ENCODE data around the gene ERBB2. TPM values are rescaled to one million over a fixed set of nuclear protein-coding genes. Genes with fewer than 3 reads are reported as not detected.
A peak's percentile ranks its signal among the peaks of the same experiment; 100 is the strongest.
"Not testable (repeated sequence)": the region's sequence is repeated elsewhere in the genome, so short reads cannot be mapped to it uniquely, and the experiment has no call there.

Gene ERBB2
- total and polyA plus RNA-seq, 2 experiments from 2014 or later: 30.3 to 55.4 TPM

GRCh38 chr17:39722965-39723848 is 23.3 kb downstream of the ERBB2 start:
- H4K20me1 ChIP-seq (ENCODE audit: insufficient read depth): no peaks in the 10 kb centered on the region
- H3K4me2 ChIP-seq (ENCODE audit: unreplicated experiment): no peak overlapping the region
- H3K9me3 ChIP-seq (ENCODE audit: low read depth): no peaks in the 10 kb centered on the region
- peaks cover 2% of the 10 kb centered on the region; the same call in 1 of the 2 replicates for H3K36me3 ChIP-seq (ENCODE audit: low read depth)
- H2AFZ ChIP-seq: no peak overlapping the region
- in situ Hi-C loops (cut with MboI): no loop called here
- DNase-seq: peak; percentile 11
- peaks cover 4% of the 10 kb centered on the region; the same call in 1 of the 2 replicates for H3F3A ChIP-seq (ENCODE audit: insufficient read depth)
- 77 to 79% methylated on average over 29 to 34 of the region's 34 CpGs for WGBS, 2 experiments (ENCODE audit: low coverage in 1 of 2, low lambda C conversion rate in 2 of 2, missing lambda C conversion rate in 2 of 2)
- H3K9ac ChIP-seq: no peak overlapping the region
- no peaks in the 10 kb centered on the region for H3K79me2 ChIP-seq (ENCODE audit: insufficient read depth)
- no peaks in the 10 kb centered on the region for H3K27me3 ChIP-seq (replicated peaks; ENCODE audit: insufficient read depth)
- H3K9me2 ChIP-seq (ENCODE audit: insufficient read depth): no peaks in the 10 kb centered on the region
- no peak overlapping the region for H3K27ac ChIP-seq
- no peak overlapping the region for H3K4me3 ChIP-seq
- TF ChIP-seq EZH2phosphoT487 (IDR thresholded peaks at IDR 0.05; ENCODE audit: insufficient read depth, low read depth) (no peak), EZH2 (IDR thresholded peaks at IDR 0.05; ENCODE audit: insufficient read depth, poor library complexity, severe bottlenecking) (no peak)
- H3K4me1 ChIP-seq (ENCODE audit: insufficient read depth): no peaks in the 10 kb centered on the region

GRCh38 chr17:39724731-39725130 is 24.9 kb downstream of the ERBB2 start:
- H3K79me2 ChIP-seq (ENCODE audit: insufficient read depth): no peaks in the 10 kb centered on the region
- in situ Hi-C loops (cut with MboI): no loop called here
- no peaks in the 10 kb centered on the region for H3K9me3 ChIP-seq (ENCODE audit: low read depth)
- H3K4me2 ChIP-seq (ENCODE audit: unreplicated experiment): no peak overlapping the region
- H3K4me3 ChIP-seq: no peak overlapping the region
- DNase-seq: no peak
- no peaks in the 10 kb centered on the region; the same call in 1 of the 2 replicates for H3K36me3 ChIP-seq (ENCODE audit: low read depth)
- TF ChIP-seq EZH2 (IDR thresholded peaks at IDR 0.05; ENCODE audit: insufficient read depth, poor library complexity, severe bottlenecking) (no peak), EZH2phosphoT487 (IDR thresholded peaks at IDR 0.05; ENCODE audit: insufficient read depth, low read depth) (no peak)
- H3F3A ChIP-seq (ENCODE audit: insufficient read depth): no peaks in the 10 kb centered on the region
- H3K27me3 ChIP-seq (replicated peaks; ENCODE audit: insufficient read depth): no peaks in the 10 kb centered on the region
- 92 to 93% methylated on average over 13 of the region's 13 CpGs for WGBS, 2 experiments (ENCODE audit: low coverage in 1 of 2, low lambda C conversion rate in 2 of 2, missing lambda C conversion rate in 2 of 2)
- no peaks in the 10 kb centered on the region for H3K4me1 ChIP-seq (ENCODE audit: insufficient read depth)
- no peak overlapping the region for H3K27ac ChIP-seq
- H3K9me2 ChIP-seq (ENCODE audit: insufficient read depth): no peaks in the 10 kb centered on the region
- H2AFZ ChIP-seq: no peak overlapping the region
- no peaks in the 10 kb centered on the region for H4K20me1 ChIP-seq (ENCODE audit: insufficient read depth)
- no peak overlapping the region for H3K9ac ChIP-seq

- H3K4me2 ChIP-seq (ENCODE audit: unreplicated experiment); H3K27ac ChIP-seq; H3K79me2 ChIP-seq (ENCODE audit: insufficient read depth); H3K4me1 ChIP-seq (ENCODE audit: insufficient read depth); H3K9ac ChIP-seq; H3K4me3 ChIP-seq; H3K9me3 ChIP-seq (ENCODE audit: low read depth); H3F3A ChIP-seq (ENCODE audit: insufficient read depth); H3K9me2 ChIP-seq (ENCODE audit: insufficient read depth); H4K20me1 ChIP-seq (ENCODE audit: insufficient read depth); H2AFZ ChIP-seq; in situ Hi-C loops (cut with MboI); H3K36me3 ChIP-seq (ENCODE audit: low read depth); H3K27me3 ChIP-seq (replicated peaks; ENCODE audit: insufficient read depth); DNase-seq: not testable (repeated sequence)
- 94 to 100% methylated on average over 1 of the region's 1 CpG for WGBS, 2 experiments (ENCODE audit: low coverage in 1 of 2, low lambda C conversion rate in 2 of 2, missing lambda C conversion rate in 2 of 2)
Observed at GRCh38 chr17:39725923-39726322, 26.1 kb downstream of the ERBB2 start.

GRCh38 chr17:39726617-39727016 is 26.8 kb downstream of the ERBB2 start:
- Histone ChIP-seq H3K27me3 (replicated peaks; ENCODE audit: insufficient read depth) (no peaks in the 10 kb centered on the region), H3K4me2 (ENCODE audit: unreplicated experiment) (no peak overlapping the region), H3K9me2 (ENCODE audit: insufficient read depth) (no peaks in the 10 kb centered on the region), H3K4me1 (ENCODE audit: insufficient read depth) (no peaks in the 10 kb centered on the region), H2AFZ (no peak overlapping the region), H3K9me3 (ENCODE audit: low read depth) (no peaks in the 10 kb centered on the region), H3K79me2 (ENCODE audit: insufficient read depth) (no peaks in the 10 kb centered on the region), H4K20me1 (ENCODE audit: insufficient read depth) (no peaks in the 10 kb centered on the region), H3F3A (ENCODE audit: insufficient read depth) (no peaks in the 10 kb centered on the region), H3K4me3 (no peak overlapping the region), H3K9ac (no peak overlapping the region), H3K36me3 (ENCODE audit: low read depth) (no peaks in the 10 kb centered on the region; the same call in 1 of the 2 replicates), H3K27ac (no peak overlapping the region)
- no peak for DNase-seq
- TF ChIP-seq EZH2 (IDR thresholded peaks at IDR 0.05; ENCODE audit: insufficient read depth, poor library complexity, severe bottlenecking) (no peak), EZH2phosphoT487 (IDR thresholded peaks at IDR 0.05; ENCODE audit: insufficient read depth, low read depth) (no peak)
- WGBS, 2 experiments (ENCODE audit: low coverage in 1 of 2, low lambda C conversion rate in 2 of 2, missing lambda C conversion rate in 2 of 2): 80 to 90% methylated on average over 7 to 9 of the region's 9 CpGs
- in situ Hi-C loops (cut with MboI): no loop called here

Data from GM23248 (cell line).